OCI-LY7 (cell line): ENCODE results near the gene GALNT2. TPM values are rescaled to one million over a fixed set of nuclear protein-coding genes. Genes with fewer than 3 reads are reported as not detected.
A peak's percentile ranks its signal among the peaks of the same experiment; 100 is the strongest.

Experiments used
- BruUV-seq: library from RNA; stranded (reverse); fragments of 400-500 nt; replicated peaks from 2 replicates; lab custom pipeline; 2021; lab: Mats Ljungman, UMichigan
- CTCF ChIA-PET: fragments of 300-600 bp; sonication (Branson Sonifier 250); formaldehyde crosslinking; loops from one replicate; lab custom pipeline; 2022; ENCODE audit warnings: antibody characterized with exemption; ENCODE audit not compliant: unreplicated experiment; lab: Charles Lee
- POLR2A ChIA-PET: fragments of 300-600 bp; sonication (Branson Sonifier 250); formaldehyde crosslinking; loops from one replicate; lab custom pipeline; 2022; ENCODE audit warnings: antibody characterized with exemption; lab: Charles Lee
- DNase-seq: peaks from one replicate; pipeline ENCODE4 v3.0.0-alpha.2; 2015; ENCODE audit warnings: low spot score
- H2AFZ ChIP-seq: fragments of 200-600 bp; sonication (generic), shearing (Covaris generic); 2 replicates; pipeline ENCODE4 v1.6.1; 2014; ENCODE audit warnings: mild to moderate bottlenecking, antibody characterized with exemption, low read length, moderate library complexity
- H3K27ac ChIP-seq: fragments of 200-600 bp; sonication (generic); 2 replicates; pipeline ENCODE4 v1.5.1; 2014; ENCODE audit warnings: mixed run types, low read depth, mild to moderate bottlenecking, moderate library complexity, low read length, inconsistent platforms; ENCODE audit not compliant: poor library complexity, severe bottlenecking
- H3K36me3 ChIP-seq: fragments of 200-600 bp; sonication (generic); 2 replicates; pipeline ENCODE4 v1.6.1; 2014; ENCODE audit warnings: mild to moderate bottlenecking, antibody characterized with exemption, low read length, moderate library complexity, mixed read lengths; ENCODE audit not compliant: insufficient read depth
- H3K4me1 ChIP-seq: fragments of 200-600 bp; sonication (generic); 2 replicates; pipeline ENCODE4 v1.5.1; 2014; ENCODE audit warnings: mild to moderate bottlenecking, low read length; ENCODE audit not compliant: insufficient read depth, poor library complexity, severe bottlenecking
- H3K4me2 ChIP-seq: fragments of 200-600 bp; sonication (generic); 2 replicates; pipeline ENCODE4 v1.6.1; 2014; ENCODE audit warnings: mild to moderate bottlenecking, low read length
- H3K4me3 ChIP-seq: fragments of 200-600 bp; sonication (generic); 2 replicates; pipeline ENCODE4 v1.5.1; 2014; ENCODE audit warnings: mild to moderate bottlenecking, low read depth, low read length; ENCODE audit not compliant: poor library complexity, severe bottlenecking
- H3K79me2 ChIP-seq: fragments of 200-600 bp; sonication (generic); 2 replicates; pipeline ENCODE4 v1.6.1; 2016; ENCODE audit warnings: low read depth, mild to moderate bottlenecking, low read length, moderate library complexity, mixed read lengths; ENCODE audit not compliant: insufficient read depth
- H3K9me2 ChIP-seq: fragments of 200-600 bp; sonication (generic); 2 replicates; pipeline ENCODE4 v1.6.1; 2016; ENCODE audit warnings: mild to moderate bottlenecking, low read length, mixed read lengths; ENCODE audit not compliant: insufficient read depth
- H3K9me3 ChIP-seq: fragments of 200-600 bp; sonication (generic); 2 replicates; pipeline ENCODE4 v1.6.1; 2014; ENCODE audit warnings: mild to moderate bottlenecking, mixed run types, low read length, mixed read lengths
- H4K20me1 ChIP-seq: fragments of 200-600 bp; sonication (generic); 2 replicates; pipeline ENCODE4 v1.6.1; 2014; ENCODE audit warnings: mild to moderate bottlenecking, antibody characterized with exemption, low read length, moderate library complexity, mixed read lengths; ENCODE audit not compliant: insufficient read depth
- EZH2phosphoT487 ChIP-seq: fragments of 200-600 bp; sonication (generic); IDR thresholded peaks from 2 replicates; pipeline ENCODE4 v1.6.1; 2018; ENCODE audit warnings: low read depth, borderline replicate concordance, mild to moderate bottlenecking, mixed run types, antibody characterized with exemption, low read length, moderate library complexity, mixed read lengths
- intact Hi-C: fragments of 100-400 bp; cut with micrococcal nuclease; formaldehyde crosslinking; loops from one replicate; pipeline ENCODE4 v1.10.0; 2022; ENCODE audit not compliant: unreplicated experiment
- total RNA-seq, 2 experiments: library from RNA; depleted of rRNA in 1 of 2; stranded (reverse); fragments of >200 nt in 1 of 2; shearing (Covaris generic) in 1 of 2; gene quantifications; 2 replicates each; pipeline ENCODE4 v1.2.3, GENCODE V29; 2014 to 2022
- TF ChIP-seq, protein P1 (sequence below): fragments of 200-600 bp; sonication (generic); conservative IDR thresholded peaks from 2 replicates; pipeline ENCODE4 v1.5.1; 2014; ENCODE audit warnings: mild to moderate bottlenecking, antibody characterized with exemption, low read length, moderate library complexity, mixed read lengths

Gene GALNT2
- total RNA-seq, 2 experiments from 2014 or later: 29.9 to 67.3 TPM

DNA sequence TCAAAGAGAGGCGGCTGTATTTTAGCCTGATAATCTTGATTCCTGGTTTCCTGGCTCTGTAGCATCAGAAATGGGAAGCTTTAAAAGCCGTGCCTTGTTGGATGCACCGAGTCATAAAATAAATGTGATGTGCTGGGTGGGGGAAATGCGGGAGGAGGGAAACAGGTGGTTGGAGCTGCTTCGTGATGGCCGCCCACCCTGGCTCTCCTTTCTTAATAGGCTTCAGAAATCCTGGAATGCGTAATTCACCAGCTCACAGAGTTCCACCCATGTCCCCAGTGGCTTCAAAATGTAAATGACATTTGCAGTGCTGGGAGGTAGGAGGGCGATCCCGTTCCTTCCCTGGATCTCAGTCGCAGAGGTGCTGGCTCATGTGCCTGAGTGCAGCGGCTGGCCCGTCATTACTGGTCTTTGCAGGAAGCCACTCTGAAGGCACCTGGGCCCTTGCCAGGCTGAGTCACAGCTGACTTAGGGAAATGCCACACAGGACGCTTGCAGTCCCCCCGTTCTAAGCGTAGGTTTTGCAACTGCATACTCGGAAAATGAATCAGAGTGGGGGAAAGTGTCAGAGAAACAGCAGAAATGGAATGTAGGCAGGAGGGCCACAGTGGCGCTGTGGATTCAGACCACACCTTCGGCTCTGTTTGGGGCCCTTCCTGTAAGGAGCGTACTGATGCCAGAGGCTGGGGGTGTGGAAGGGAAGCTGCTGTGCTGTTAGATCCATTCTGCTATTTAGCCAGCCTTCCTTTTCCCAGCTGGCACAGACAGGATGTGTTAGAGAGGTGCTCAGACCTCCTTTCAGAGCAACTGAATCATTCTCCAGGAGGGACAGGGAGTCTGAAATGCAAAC lies 37.6 kb downstream of the GALNT2 start:
- peak; percentile 57 for DNase-seq
- H3K79me2 ChIP-seq: peaks cover 34% of the 10 kb centered on the region; the same call in 1 of the 2 replicates
- H3K9me3 ChIP-seq: no peaks in the 10 kb centered on the region
- BruUV-seq: no TSS peak
- H4K20me1 ChIP-seq: no peaks in the 10 kb centered on the region; the same call in 1 of the 2 replicates
- no peak overlapping the region for H3K4me3 ChIP-seq
- intact Hi-C loops: no loop called here
- H3K4me1 ChIP-seq: peaks cover 77% of the 10 kb centered on the region
- peak overlapping the region; percentile 55 for H3K4me2 ChIP-seq
- no peak overlapping the region for H2AFZ ChIP-seq
- no peak overlapping the region for H3K27ac ChIP-seq
- ChIA-PET CTCF (interaction anchor here (0.8 to 1.3 kb wide), 2 partner anchors 12 to 43 kb away, joined by 3 to 5 read pairs; no protein-coding TSS in a partner anchor), POLR2A (interaction anchor here (0.7 to 3.3 kb wide), 7 partner anchors 8 to 61 kb away, joined by 3 to 10 read pairs (median 4); no protein-coding TSS in a partner anchor)
- H3K36me3 ChIP-seq: no peaks in the 10 kb centered on the region
- no peaks in the 10 kb centered on the region for H3K9me2 ChIP-seq
- TF ChIP-seq, protein P1, sequence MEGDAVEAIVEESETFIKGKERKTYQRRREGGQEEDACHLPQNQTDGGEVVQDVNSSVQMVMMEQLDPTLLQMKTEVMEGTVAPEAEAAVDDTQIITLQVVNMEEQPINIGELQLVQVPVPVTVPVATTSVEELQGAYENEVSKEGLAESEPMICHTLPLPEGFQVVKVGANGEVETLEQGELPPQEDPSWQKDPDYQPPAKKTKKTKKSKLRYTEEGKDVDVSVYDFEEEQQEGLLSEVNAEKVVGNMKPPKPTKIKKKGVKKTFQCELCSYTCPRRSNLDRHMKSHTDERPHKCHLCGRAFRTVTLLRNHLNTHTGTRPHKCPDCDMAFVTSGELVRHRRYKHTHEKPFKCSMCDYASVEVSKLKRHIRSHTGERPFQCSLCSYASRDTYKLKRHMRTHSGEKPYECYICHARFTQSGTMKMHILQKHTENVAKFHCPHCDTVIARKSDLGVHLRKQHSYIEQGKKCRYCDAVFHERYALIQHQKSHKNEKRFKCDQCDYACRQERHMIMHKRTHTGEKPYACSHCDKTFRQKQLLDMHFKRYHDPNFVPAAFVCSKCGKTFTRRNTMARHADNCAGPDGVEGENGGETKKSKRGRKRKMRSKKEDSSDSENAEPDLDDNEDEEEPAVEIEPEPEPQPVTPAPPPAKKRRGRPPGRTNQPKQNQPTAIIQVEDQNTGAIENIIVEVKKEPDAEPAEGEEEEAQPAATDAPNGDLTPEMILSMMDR: no peak
- TF ChIP-seq EZH2phosphoT487: no peak

DNA sequence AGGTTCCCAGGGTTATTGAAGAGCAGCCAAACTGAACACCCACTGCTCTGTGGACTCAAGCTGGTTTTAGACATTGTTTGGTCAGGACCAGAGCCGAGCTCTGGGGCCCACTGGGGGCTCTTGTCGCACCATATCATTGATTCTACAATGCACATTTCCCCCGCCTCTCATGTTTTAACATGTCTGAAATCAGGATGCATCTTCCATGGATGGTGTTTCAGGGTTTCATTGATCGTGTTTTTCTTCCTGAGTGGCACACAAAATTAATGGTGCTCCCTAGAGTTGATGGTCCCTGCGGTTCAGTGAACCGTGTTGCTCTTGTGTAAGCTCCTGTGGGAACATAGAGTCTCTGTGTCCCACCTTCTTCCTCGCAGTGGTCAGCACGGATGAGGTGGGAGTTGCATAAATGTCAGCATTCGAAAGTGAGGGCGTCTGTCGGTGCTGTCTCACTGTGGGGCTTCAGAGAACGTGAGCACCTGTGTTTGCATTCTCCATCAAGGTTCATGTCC lies 38.3 kb downstream of the GALNT2 start:
- ChIA-PET CTCF (interaction anchor here (1.3 kb wide), 1 partner anchor 42 kb away, joined by 5 read pairs; no protein-coding TSS in a partner anchor), POLR2A (interaction anchor here (1.8 to 2.0 kb wide), 2 partner anchors 12 to 17 kb away, joined by 7 to 8 read pairs; no protein-coding TSS in a partner anchor)
- Histone ChIP-seq H3K4me1 (peaks cover 84% of the 10 kb centered on the region), H3K4me2 (peak overlapping the region; percentile 55), H3K9me3 (no peaks in the 10 kb centered on the region), H3K79me2 (peaks cover 36% of the 10 kb centered on the region; the same call in 1 of the 2 replicates), H3K4me3 (no peak overlapping the region), H3K27ac (no peak overlapping the region), H4K20me1 (no peaks in the 10 kb centered on the region), H3K9me2 (no peaks in the 10 kb centered on the region), H2AFZ (no peak overlapping the region), H3K36me3 (no peaks in the 10 kb centered on the region)
- no TSS peak for BruUV-seq
- no peak for DNase-seq
- intact Hi-C loops: no loop called here
- TF ChIP-seq EZH2phosphoT487: no peak
- TF ChIP-seq, protein P1: no peak
